Right lung (tissue), 5 donors: Measurements from ENCODE around the gene THEM4. TPM values are rescaled to one million over a fixed set of nuclear protein-coding genes. Genes with fewer than 3 reads are reported as not detected.

Experiments used
- DNase-seq, 2 donors: peaks; one replicate each; pipeline ENCODE4 v3.0.0-alpha.2; 2013
- polyA plus RNA-seq, 5 donors: library from polyadenylated mRNA; unstranded; fragments of 120-200 nt; gene quantifications; one replicate each; pipeline versions ENCODE4 v1.2.1 to v1.2.3, GENCODE V29; 2013; ENCODE audit warnings: inconsistent platforms in 1 of 5, low replicate concordance in 1 of 5; ENCODE audit not compliant: insufficient read length in 5 of 5, insufficient read depth in 1 of 5

Gene THEM4
- polyA plus RNA-seq, 5 donors, result 27.7 to 38.1 (median 33.1) TPM

GRCh38 chr1:151838222-151839081 lies 70.9 kb downstream of the THEM4 start:
- no peak for DNase-seq

DNA sequence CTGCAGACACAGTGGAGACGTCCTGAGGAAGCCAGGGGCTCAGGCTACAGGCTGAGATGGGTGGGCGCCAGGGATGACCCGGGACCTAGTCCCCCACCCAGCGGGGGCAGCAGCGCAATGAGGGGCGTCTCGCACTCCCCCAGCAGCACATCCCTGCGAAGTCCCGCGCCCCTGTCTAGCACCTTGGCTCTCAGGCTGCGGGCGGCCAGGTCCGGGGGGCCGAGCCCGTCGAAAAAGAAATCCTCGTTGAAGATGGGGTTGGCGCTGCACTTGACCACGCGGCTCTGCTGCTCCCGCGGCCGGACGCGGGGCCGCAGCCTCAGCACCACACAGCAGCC lies 71.5 kb downstream of the THEM4 start:
- DNase-seq, result no peak

DNA sequence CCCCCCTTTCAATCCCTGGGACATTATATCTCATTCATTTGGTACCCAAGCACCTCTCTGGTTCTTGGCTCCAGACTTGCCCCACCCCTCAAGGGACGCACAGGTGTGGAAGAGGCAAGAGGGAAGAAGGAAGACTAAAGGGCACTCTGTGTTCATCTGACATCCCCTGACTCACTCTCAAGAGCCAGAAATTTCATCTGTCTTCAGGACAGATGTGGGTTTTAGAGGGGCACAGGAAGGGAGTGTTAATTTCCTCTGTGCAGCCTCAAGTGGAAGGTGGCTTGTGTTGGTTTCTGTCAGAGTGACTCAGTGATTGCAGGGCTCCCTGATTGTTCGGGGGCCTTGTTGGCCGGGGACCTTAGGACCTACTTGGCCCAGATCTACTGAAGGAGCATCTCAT lies 72.1 kb downstream of the THEM4 start:
- DNase-seq, result no peak

DNA sequence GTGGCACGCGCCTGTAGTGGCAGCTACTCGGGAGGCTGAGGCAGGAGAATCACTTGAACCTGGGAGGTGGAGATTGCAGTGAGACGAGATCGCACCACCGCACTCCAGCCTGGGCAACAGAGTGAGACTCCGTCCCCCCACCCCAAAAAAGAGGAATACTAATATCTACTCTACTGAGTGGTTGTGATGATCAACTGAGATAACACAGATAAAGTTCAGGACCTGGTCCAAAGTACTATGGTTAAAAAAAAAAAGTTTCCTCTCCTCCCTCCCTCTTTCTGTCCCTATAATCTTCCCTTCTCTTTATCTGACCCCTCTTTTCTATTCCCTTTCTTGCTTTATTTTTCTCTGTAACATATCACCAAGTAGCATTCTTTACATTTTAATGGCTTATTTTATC lies 73.7 kb downstream of the THEM4 start:
- no peak for DNase-seq

GRCh38 chr1:151834239-151834638 lies 75.1 kb downstream of the THEM4 start:
- DNase-seq, result no peak

DNA sequence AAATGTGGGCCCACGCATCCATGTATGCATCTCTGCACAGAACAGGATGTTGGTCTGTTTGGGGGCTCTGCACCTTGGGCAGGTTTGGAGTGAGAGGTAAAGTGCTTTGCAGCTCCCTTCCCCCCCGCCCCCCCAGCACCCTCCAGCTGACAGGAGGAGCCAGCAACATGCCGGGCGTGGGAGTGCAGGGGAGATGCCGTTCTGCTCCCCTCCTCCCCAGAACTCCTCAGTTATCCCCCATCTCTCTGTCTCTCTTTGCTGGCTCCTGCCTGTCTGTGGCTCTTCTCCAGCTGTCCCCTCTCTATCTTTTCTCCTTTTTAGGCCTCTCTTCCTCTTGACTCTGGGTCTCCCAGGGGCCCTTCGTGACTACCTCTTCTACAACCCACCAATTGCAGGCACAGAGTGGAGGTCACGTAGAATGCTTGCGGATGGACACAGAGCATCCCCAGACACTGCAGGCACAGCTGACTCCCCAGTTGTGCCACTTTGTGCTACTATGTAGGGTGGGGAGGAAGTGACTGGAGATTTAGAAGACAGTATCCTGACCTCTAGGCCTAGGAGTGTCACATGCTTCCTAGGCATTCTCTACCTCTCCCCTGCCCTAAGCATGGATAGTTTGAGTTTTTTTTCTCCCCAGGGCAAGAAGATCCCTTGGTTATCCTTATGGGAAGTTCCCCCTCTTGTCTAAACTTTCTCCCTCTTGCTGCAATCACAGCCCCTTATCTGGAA lies 76.0 kb downstream of the THEM4 start:
- DNase-seq, result no peak

DNA sequence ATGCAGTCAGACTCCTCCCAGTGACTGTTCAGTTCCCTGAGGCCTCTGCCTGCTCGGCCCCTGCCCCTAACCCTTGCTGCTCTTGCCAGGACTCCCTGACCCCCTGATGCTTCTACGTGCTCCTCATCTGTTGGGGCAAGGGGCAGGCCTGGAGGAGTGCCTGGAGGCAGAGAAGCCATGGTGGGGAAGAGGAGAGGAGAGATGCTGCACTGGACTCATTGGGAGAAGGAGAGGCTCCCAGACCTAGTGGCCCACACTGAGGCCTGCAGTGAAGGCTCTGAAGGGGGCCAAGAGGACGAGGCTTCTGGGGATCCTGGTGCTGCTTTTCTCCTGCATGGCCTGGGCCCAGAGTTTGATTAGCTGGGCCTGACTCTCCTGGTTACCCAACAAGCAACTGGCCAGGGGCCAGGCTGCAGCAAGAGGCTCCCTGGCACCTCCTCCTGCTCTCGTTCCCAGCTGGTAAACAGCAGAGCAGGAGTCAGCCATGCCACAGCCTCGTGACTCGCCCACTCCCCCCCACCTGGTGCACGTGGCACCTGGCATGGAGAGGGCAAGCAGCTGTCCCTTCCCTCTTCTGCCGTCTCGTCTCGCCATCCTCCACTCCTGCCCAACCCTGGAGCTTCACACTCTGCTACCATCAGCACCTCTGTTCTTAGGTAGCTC lies 76.9 kb downstream of the THEM4 start:
- peak; percentile 78 to 80 for DNase-seq

GRCh38 chr1:151831605-151832004 lies 77.7 kb downstream of the THEM4 start, which contains the start of gene RORC:
Gene RORC, minus strand, starts transcription at chr1:151831802. Its CDS starts 38 bp downstream, at chr1:151831764.
- no peak for DNase-seq

DNA sequence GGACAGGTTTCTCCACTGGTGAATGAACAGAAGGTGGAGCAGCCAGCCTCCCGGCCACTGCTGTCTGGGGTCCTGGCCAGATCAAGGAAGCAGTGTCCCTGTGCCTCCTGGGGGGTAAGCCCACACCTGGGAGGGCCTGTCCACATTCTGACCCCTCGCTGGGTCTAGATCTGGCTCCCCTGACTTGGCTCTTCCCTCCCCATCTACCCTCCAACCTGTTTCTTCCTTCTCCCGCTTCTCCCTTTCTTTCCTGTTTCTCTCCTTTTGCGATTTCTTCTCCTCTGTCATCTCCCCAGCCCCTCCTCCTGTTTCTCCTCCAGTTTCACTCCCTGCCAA lies 78.1 kb downstream of the THEM4 start:
- no peak for DNase-seq

- DNase-seq, result no peak
Measured at GRCh38 chr1:151830055-151830454, 79.3 kb downstream of the THEM4 start.

- no peak for DNase-seq
Measured at GRCh38 chr1:151829352-151830046, 79.8 kb downstream of the THEM4 start.

DNA sequence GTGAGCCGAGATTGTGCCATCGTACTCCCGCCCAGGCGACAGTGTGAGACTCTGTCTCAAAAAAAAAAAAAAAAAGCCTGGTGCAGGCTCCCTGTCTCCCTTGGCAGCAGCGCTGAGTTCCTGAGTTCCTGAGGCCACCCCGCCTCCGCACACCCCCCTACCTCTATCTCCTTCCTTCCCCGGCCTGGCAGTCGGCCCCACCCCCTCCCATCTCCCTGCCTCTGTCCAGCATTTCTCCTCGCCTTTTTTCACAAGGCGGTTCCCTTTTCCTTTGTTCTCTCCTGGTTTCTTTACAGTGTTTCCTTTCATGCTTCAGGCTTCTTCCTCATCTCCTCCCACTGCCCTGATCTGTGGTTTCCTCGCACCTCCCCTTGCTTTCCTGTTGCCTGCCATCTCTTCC lies 80.4 kb downstream of the THEM4 start:
- peak in 1 of 2 donors; percentile 36 for DNase-seq

- no peak for DNase-seq
Measured at GRCh38 chr1:151827853-151828252, 81.5 kb downstream of the THEM4 start.

DNA sequence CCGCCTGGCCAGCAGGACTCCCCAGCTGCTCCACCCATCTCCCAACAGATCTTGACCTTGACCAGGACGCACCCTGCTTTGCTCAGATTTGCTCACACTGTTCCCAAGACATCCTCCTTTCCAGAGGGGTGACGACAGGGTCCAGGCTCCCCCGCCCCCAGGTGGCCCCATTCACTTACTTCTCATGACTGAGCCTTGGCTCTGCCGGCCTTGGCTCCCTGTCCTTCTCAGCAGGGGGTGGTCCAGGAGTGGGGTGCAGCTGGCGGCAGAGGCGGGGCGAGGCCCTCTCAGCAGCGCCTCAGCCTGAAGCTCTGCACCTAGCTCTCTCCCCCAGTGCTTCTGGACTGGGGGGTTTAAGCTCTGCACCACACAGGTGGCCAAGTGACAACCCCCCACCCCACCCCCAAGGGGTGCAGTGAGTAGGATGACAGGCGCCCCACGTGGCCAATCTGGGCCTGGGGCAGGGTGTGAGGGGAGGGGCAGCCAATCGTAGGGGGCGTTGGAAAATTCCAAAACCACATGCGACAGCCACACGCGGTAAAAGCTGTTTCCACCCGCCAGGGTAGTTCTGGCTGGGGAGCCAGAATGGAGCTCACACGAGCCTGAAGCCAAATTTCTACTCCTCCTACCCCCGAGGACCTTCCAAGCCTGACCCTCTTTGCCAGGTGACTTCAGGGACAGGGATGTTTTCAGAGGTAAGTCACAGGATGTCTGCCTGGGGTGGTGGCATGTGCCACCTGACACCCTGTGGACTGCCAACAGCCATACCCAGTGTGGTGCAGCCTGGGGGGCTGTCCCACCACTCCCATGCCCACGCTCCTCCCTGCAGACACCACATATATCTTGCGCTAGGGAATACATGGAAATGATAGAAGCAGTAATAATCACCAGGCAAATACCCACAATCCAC lies 83.3 kb downstream of the THEM4 start:
- DNase-seq, result no peak

GRCh38 chr1:151825204-151825603 lies 84.1 kb downstream of the THEM4 start:
- DNase-seq, result no peak

Other genes with a start within 250 kb of the THEM4 start
- gene CELF3, start 192.7 kb downstream of the THEM4 start, polyA plus RNA-seq, result 1 to 10 TPM in 2 of 5 donors, under 1 TPM in 3; 0.62 to 1.3 (median 0.83) TPM
- gene RIIAD1, start 188.0 kb downstream of the THEM4 start, polyA plus RNA-seq, result 1 to 10 TPM in 4 of 5 donors, under 1 TPM in 1; 0.78 to 2.1 (median 1.7) TPM
- 100 to 1,000 TPM; 104 to 125 (median 113) TPM for gene MRPL9, start 146.0 kb downstream of the THEM4 start, polyA plus RNA-seq
- 10 to 100 TPM in 4 of 5 donors, 1 to 10 TPM in 1; 9.9 to 13.5 (median 11.2) TPM for gene TDRKH, start 119.0 kb downstream of the THEM4 start, polyA plus RNA-seq
- gene LINGO4, start 104.1 kb downstream of the THEM4 start, polyA plus RNA-seq, result under 1 TPM in 4 of 5 donors, not detected in 1; 0.05 to 0.19 (median 0.11) TPM
- 10 to 100 TPM in 3 of 5 donors, 1 to 10 TPM in 2; 6.6 to 11.2 (median 10.7) TPM for gene RORC, start 77.7 kb downstream of the THEM4 start, polyA plus RNA-seq
- under 1 TPM; 0.25 to 0.87 (median 0.35) TPM for gene C2CD4D, start 69.7 kb downstream of the THEM4 start, polyA plus RNA-seq
- 1 to 10 TPM in 3 of 5 donors, under 1 TPM in 2; 0.67 to 1.4 (median 1.1) TPM for gene THEM5, start 55.8 kb downstream of the THEM4 start, polyA plus RNA-seq
- 100 to 1,000 TPM; 395 to 598 (median 451) TPM for gene S100A10, start 84.3 kb upstream of the THEM4 start, polyA plus RNA-seq
- gene S100A11, start 127.5 kb upstream of the THEM4 start, polyA plus RNA-seq, result 100 to 1,000 TPM; 215 to 317 (median 226) TPM
- not detected for gene TCHHL1, start 179.6 kb upstream of the THEM4 start, polyA plus RNA-seq
- under 1 TPM; 0.06 to 0.21 (median 0.06) TPM for gene TCHH, start 205.9 kb upstream of the THEM4 start, polyA plus RNA-seq
- not detected for gene RPTN, start 249.7 kb upstream of the THEM4 start, polyA plus RNA-seq